ENCODE measurements around the gene FPGS. TPM values are rescaled to one million over a fixed set of nuclear protein-coding genes. Genes with fewer than 3 reads are reported as not detected.

Gene FPGS
- total RNA-seq, 2 experiments from 2014 or later = 132 to 147 TPM

- ChIA-PET CTCF (ENCODE audit: unreplicated experiment) (no interaction called here), POLR2A (no interaction called here)
- intact Hi-C loops (cut with micrococcal nuclease; ENCODE audit: unreplicated experiment) = no loop called here
- Histone ChIP-seq H3K36me3 (ENCODE audit: insufficient read depth, low read length) (no peaks in the 10 kb centered on the region), H3K4me3 (ENCODE audit: low read depth, low read length, poor library complexity, severe bottlenecking) (no peak overlapping the region), H4K20me1 (ENCODE audit: insufficient read depth, low read length) (no peaks in the 10 kb centered on the region), H3K9me3 (ENCODE audit: low read length) (peaks cover 11% of the 10 kb centered on the region; the same call in 1 of the 2 replicates), H3K27ac (ENCODE audit: low read depth, low read length, poor library complexity, severe bottlenecking) (no peak overlapping the region), H2AFZ (ENCODE audit: low read length) (no peak overlapping the region), H3K9me2 (ENCODE audit: insufficient read depth, low read length) (no peaks in the 10 kb centered on the region), H3K4me1 (ENCODE audit: insufficient read depth, low read length, poor library complexity, severe bottlenecking) (no peaks in the 10 kb centered on the region), H3K79me2 (ENCODE audit: insufficient read depth, low read depth, low read length) (no peaks in the 10 kb centered on the region), H3K4me2 (ENCODE audit: low read length) (no peak overlapping the region)
- TF ChIP-seq CTCF (conservative IDR thresholded peaks at IDR 0.05; ENCODE audit: low read length) (no peak), EZH2phosphoT487 (IDR thresholded peaks at IDR 0.05; ENCODE audit: borderline replicate concordance, low read depth, low read length) (no peak)
- no peak for DNase-seq (ENCODE audit: low spot score)
- no TSS peak for BruUV-seq (replicated peaks)
Measured at GRCh38 chr9:127848756-127849504, 46.2 kb downstream of the FPGS start.

DNA sequence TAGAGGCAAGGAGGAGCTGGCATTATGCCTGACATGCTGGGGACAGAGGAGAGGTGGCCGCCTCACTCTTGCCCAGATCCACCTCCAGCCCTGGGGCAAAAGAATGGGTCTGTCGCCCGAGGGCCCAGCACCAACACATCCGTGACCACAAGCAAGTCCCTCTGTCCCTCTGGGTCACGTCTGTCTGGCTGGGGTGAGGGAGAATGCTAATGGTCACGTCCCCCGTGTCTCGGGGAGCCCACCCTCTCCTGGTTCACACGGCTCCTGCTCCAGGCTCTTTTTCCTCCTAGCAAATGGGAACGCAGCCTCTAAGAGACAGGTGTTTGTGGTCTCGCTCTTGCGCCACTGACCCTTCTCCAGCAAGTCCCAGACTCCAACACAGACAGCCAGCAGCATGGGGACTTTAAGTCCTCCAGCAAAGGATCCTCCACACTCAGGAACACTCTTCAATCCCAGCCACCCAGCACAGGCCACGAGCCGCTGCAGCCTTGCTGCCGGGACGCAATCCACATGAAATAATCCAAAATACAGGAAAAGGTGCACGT is 47.7 kb downstream of the FPGS start:
- ChIA-PET CTCF (ENCODE audit: unreplicated experiment) (no interaction called here), POLR2A (no interaction called here)
- no peak overlapping the region for H3K27ac ChIP-seq (ENCODE audit: low read depth, low read length, poor library complexity, severe bottlenecking)
- intact Hi-C loops (cut with micrococcal nuclease; ENCODE audit: unreplicated experiment) = no loop called here
- no peaks in the 10 kb centered on the region for H3K79me2 ChIP-seq (ENCODE audit: insufficient read depth, low read depth, low read length)
- H3K36me3 ChIP-seq (ENCODE audit: insufficient read depth, low read length) = no peaks in the 10 kb centered on the region
- BruUV-seq (replicated peaks) = no TSS peak
- H3K4me2 ChIP-seq (ENCODE audit: low read length) = no peak overlapping the region
- no peaks in the 10 kb centered on the region for H4K20me1 ChIP-seq (ENCODE audit: insufficient read depth, low read length)
- DNase-seq (ENCODE audit: low spot score) = no peak
- H3K4me3 ChIP-seq (ENCODE audit: low read depth, low read length, poor library complexity, severe bottlenecking) = no peak overlapping the region
- TF ChIP-seq EZH2phosphoT487 (IDR thresholded peaks at IDR 0.05; ENCODE audit: borderline replicate concordance, low read depth, low read length) (no peak), CTCF (conservative IDR thresholded peaks at IDR 0.05; ENCODE audit: low read length) (no peak)
- H2AFZ ChIP-seq (ENCODE audit: low read length) = no peak overlapping the region
- no peaks in the 10 kb centered on the region for H3K9me2 ChIP-seq (ENCODE audit: insufficient read depth, low read length)
- H3K9me3 ChIP-seq (ENCODE audit: low read length) = peaks cover 11% of the 10 kb centered on the region; the same call in 1 of the 2 replicates
- no peaks in the 10 kb centered on the region for H3K4me1 ChIP-seq (ENCODE audit: insufficient read depth, low read length, poor library complexity, severe bottlenecking)

DNA sequence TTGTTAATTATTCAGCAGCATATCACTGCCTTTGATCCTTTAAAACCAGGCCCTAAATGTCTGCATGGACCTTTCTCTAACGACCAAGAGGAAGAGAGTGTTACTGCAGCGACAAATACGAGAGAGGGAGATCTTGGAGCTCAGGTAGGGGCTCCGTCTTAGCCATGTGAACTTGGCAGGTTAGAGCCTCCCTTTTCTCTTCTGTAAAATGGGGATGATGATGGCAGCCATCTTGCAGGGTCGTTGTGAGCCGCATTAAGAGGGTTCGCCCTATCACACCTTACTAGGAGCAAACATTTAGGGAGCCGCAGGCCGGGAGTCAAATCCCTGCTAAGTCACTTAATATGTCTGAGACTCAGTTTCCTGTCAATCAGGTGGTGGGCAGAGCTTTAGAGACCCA is 50.1 kb downstream of the FPGS start:
- intact Hi-C loops (cut with micrococcal nuclease; ENCODE audit: unreplicated experiment) = no loop called here
- Histone ChIP-seq H4K20me1 (ENCODE audit: insufficient read depth, low read length) (no peaks in the 10 kb centered on the region), H2AFZ (ENCODE audit: low read length) (no peak overlapping the region), H3K4me1 (ENCODE audit: insufficient read depth, low read length, poor library complexity, severe bottlenecking) (no peaks in the 10 kb centered on the region), H3K79me2 (ENCODE audit: insufficient read depth, low read depth, low read length) (no peaks in the 10 kb centered on the region), H3K36me3 (ENCODE audit: insufficient read depth, low read length) (no peaks in the 10 kb centered on the region), H3K27ac (ENCODE audit: low read depth, low read length, poor library complexity, severe bottlenecking) (no peak overlapping the region), H3K9me3 (ENCODE audit: low read length) (peaks cover 11% of the 10 kb centered on the region; the same call in 1 of the 2 replicates), H3K9me2 (ENCODE audit: insufficient read depth, low read length) (no peaks in the 10 kb centered on the region), H3K4me2 (ENCODE audit: low read length) (no peak overlapping the region), H3K4me3 (ENCODE audit: low read depth, low read length, poor library complexity, severe bottlenecking) (no peak overlapping the region)
- no peak for DNase-seq (ENCODE audit: low spot score)
- no TSS peak for BruUV-seq (replicated peaks)
- ChIA-PET CTCF (ENCODE audit: unreplicated experiment) (interaction anchor here (1.2 kb wide), 1 partner anchor 118 kb away, joined by 3 read pairs; the partner anchor contains the start of gene TOR2A), POLR2A (interaction anchor here (1.0 kb wide), 1 partner anchor 9 kb away, joined by 4 read pairs; no protein-coding TSS in a partner anchor)
- TF ChIP-seq EZH2phosphoT487 (IDR thresholded peaks at IDR 0.05; ENCODE audit: borderline replicate concordance, low read depth, low read length) (no peak), CTCF (conservative IDR thresholded peaks at IDR 0.05; ENCODE audit: low read length) (no peak)

Measured in OCI-LY7 (cell line).